ENCODE measurements around the gene EDN3.

Gene EDN3

GRCh38 chr20:59297686-59298085, 2.7 kb upstream of the EDN3 start:
- TF ChIP-seq, protein P1, sequence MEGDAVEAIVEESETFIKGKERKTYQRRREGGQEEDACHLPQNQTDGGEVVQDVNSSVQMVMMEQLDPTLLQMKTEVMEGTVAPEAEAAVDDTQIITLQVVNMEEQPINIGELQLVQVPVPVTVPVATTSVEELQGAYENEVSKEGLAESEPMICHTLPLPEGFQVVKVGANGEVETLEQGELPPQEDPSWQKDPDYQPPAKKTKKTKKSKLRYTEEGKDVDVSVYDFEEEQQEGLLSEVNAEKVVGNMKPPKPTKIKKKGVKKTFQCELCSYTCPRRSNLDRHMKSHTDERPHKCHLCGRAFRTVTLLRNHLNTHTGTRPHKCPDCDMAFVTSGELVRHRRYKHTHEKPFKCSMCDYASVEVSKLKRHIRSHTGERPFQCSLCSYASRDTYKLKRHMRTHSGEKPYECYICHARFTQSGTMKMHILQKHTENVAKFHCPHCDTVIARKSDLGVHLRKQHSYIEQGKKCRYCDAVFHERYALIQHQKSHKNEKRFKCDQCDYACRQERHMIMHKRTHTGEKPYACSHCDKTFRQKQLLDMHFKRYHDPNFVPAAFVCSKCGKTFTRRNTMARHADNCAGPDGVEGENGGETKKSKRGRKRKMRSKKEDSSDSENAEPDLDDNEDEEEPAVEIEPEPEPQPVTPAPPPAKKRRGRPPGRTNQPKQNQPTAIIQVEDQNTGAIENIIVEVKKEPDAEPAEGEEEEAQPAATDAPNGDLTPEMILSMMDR (IDR thresholded peaks at IDR 0.05; ENCODE audit: low read depth, low read length), result no peak
- TF ChIP-seq EZH2phosphoT487 (IDR thresholded peaks at IDR 0.05; ENCODE audit: low read depth), result no peak
- H4K20me1 ChIP-seq (ENCODE audit: insufficient read depth, low read length), result no peaks in the 10 kb centered on the region
- H3K36me3 ChIP-seq (replicated peaks; ENCODE audit: low read depth, low read length), result no peaks in the 10 kb centered on the region
- H3K9me3 ChIP-seq (ENCODE audit: insufficient read depth, low read length), result no peaks in the 10 kb centered on the region
- H2AFZ ChIP-seq (ENCODE audit: low read depth, low read length), result no peak overlapping the region
- H3K27ac ChIP-seq (ENCODE audit: low read length), result no peak overlapping the region
- no peaks in the 10 kb centered on the region for H3K79me2 ChIP-seq (ENCODE audit: low read length)
- no peaks in the 10 kb centered on the region for H3K4me1 ChIP-seq (ENCODE audit: low read length)
- H3K27me3 ChIP-seq (ENCODE audit: low read depth, low read length), result peaks cover 49% of the 10 kb centered on the region
- H3K4me2 ChIP-seq (ENCODE audit: low read length), result no peak overlapping the region
- no peak overlapping the region for H3K9ac ChIP-seq (ENCODE audit: low read length)
- no peak overlapping the region for H3K4me3 ChIP-seq (ENCODE audit: low read length)

GRCh38 chr20:59299945-59300332, 472 bp upstream of the EDN3 start:
- Histone ChIP-seq H3K4me1 (ENCODE audit: low read length) (no peaks in the 10 kb centered on the region), H3K9me3 (ENCODE audit: insufficient read depth, low read length) (no peaks in the 10 kb centered on the region), H2AFZ (ENCODE audit: low read depth, low read length) (no peak overlapping the region), H3K27ac (ENCODE audit: low read length) (no peak overlapping the region), H3K79me2 (ENCODE audit: low read length) (no peaks in the 10 kb centered on the region), H3K27me3 (ENCODE audit: low read depth, low read length) (peaks cover 56% of the 10 kb centered on the region), H3K9ac (ENCODE audit: low read length) (no peak overlapping the region), H3K4me2 (ENCODE audit: low read length) (no peak overlapping the region), H3K36me3 (replicated peaks; ENCODE audit: low read depth, low read length) (no peaks in the 10 kb centered on the region), H3K4me3 (ENCODE audit: low read length) (no peak overlapping the region), H4K20me1 (ENCODE audit: insufficient read depth, low read length) (no peaks in the 10 kb centered on the region)
- no peak for TF ChIP-seq EZH2phosphoT487 (IDR thresholded peaks at IDR 0.05; ENCODE audit: low read depth)
- TF ChIP-seq, protein P1 (IDR thresholded peaks at IDR 0.05; ENCODE audit: low read depth, low read length), result no peak

DNA sequence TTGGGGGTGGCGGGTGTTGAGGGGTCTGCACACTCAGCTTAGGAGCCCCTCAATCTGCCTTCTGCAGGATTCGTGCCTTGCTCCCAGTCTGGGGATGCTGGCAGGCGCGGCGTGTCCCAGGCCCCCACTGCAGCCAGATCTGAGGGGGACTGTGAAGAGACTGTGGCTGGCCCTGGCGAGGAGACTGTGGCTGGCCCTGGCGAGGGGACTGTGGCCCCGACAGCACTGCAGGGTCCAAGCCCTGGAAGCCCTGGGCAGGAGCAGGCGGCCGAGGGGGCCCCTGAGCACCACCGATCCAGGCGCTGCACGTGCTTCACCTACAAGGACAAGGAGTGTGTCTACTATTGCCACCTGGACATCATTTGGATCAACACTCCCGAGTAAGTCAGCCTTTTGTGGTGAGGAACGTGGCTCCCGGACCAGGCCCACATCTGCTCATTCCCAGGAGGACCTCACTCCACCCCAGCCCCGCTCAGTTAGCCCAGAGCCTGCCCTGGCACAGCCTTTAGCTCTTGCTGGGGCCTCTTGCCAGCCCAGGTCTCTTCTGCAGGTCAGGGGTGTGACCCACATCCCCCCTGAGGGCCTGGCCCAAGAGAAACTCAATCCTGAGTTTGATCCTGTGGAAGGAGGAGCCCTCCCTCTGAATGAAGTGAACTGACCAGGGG, 1.1 kb downstream of the EDN3 start:
- H3K4me1 ChIP-seq (ENCODE audit: low read length), result no peaks in the 10 kb centered on the region
- no peak overlapping the region for H3K4me2 ChIP-seq (ENCODE audit: low read length)
- no peak overlapping the region for H3K9ac ChIP-seq (ENCODE audit: low read length)
- H3K79me2 ChIP-seq (ENCODE audit: low read length), result no peaks in the 10 kb centered on the region
- no peak overlapping the region for H2AFZ ChIP-seq (ENCODE audit: low read depth, low read length)
- H3K36me3 ChIP-seq (replicated peaks; ENCODE audit: low read depth, low read length), result no peaks in the 10 kb centered on the region
- TF ChIP-seq EZH2phosphoT487 (IDR thresholded peaks at IDR 0.05; ENCODE audit: low read depth), result no peak
- TF ChIP-seq, protein P1 (IDR thresholded peaks at IDR 0.05; ENCODE audit: low read depth, low read length), result no peak
- H3K9me3 ChIP-seq (ENCODE audit: insufficient read depth, low read length), result no peaks in the 10 kb centered on the region
- H3K4me3 ChIP-seq (ENCODE audit: low read length), result no peak overlapping the region
- H3K27me3 ChIP-seq (ENCODE audit: low read depth, low read length), result peaks cover 56% of the 10 kb centered on the region
- no peaks in the 10 kb centered on the region for H4K20me1 ChIP-seq (ENCODE audit: insufficient read depth, low read length)
- no peak overlapping the region for H3K27ac ChIP-seq (ENCODE audit: low read length)

DNA sequence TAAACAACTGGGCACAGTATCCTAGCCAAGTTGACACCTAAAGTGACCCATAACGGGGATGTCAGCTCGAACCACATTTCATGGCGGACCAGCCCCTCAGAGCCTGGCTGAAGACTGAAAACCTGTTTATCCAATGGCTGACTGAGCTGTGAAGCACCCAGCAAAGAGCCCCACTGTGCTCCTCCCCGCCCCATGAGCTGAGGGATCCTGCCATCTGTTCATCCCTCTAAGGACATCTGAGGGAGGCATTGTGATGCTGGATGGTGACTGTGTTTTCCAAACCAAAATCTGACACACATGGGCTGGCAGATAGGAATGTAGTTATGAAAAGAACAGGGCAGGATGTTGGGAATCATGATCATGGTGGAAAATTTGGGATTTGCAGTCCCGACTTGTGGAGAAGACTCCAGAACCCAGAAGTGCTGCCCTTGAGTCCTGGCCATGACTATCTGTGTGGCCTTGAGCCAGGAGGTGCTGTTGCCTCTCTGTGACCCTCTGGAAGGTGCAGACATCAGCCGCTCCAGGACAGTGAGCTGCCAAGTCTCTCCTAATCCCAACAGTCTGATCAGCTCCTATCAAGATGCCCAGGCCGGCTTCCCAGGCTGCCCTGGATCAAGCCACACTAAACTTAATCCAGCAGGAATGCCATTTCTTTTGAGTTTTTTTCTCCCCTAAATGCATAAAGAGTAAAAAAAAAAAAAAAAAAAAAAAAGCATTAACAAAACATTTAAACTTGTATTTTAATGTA, 5.7 kb downstream of the EDN3 start:
- Histone ChIP-seq H3K27me3 (ENCODE audit: low read depth, low read length) (peaks cover 67% of the 10 kb centered on the region), H3K4me1 (ENCODE audit: low read length) (no peaks in the 10 kb centered on the region), H3K27ac (ENCODE audit: low read length) (no peak overlapping the region), H3K79me2 (ENCODE audit: low read length) (no peaks in the 10 kb centered on the region), H3K9ac (ENCODE audit: low read length) (no peak overlapping the region), H3K4me2 (ENCODE audit: low read length) (no peak overlapping the region), H3K9me3 (ENCODE audit: insufficient read depth, low read length) (no peaks in the 10 kb centered on the region), H3K4me3 (ENCODE audit: low read length) (no peak overlapping the region), H3K36me3 (replicated peaks; ENCODE audit: low read depth, low read length) (no peaks in the 10 kb centered on the region), H2AFZ (ENCODE audit: low read depth, low read length) (no peak overlapping the region), H4K20me1 (ENCODE audit: insufficient read depth, low read length) (no peaks in the 10 kb centered on the region)
- TF ChIP-seq, protein P1 (IDR thresholded peaks at IDR 0.05; ENCODE audit: low read depth, low read length), result no peak
- no peak for TF ChIP-seq EZH2phosphoT487 (IDR thresholded peaks at IDR 0.05; ENCODE audit: low read depth)

Data from OCI-LY3 (cell line).